GM21423 (cell line): ENCODE data around the gene GINM1.

Source experiments
- ATAC-seq: cut with Tn5 transposase; IDR thresholded peaks from one replicate; pipeline ENCODE4 v1.9.1; 2021; ENCODE audit warnings: mild to moderate bottlenecking, moderate library complexity; ENCODE audit not compliant: unreplicated experiment

GINM1 gene

DNA sequence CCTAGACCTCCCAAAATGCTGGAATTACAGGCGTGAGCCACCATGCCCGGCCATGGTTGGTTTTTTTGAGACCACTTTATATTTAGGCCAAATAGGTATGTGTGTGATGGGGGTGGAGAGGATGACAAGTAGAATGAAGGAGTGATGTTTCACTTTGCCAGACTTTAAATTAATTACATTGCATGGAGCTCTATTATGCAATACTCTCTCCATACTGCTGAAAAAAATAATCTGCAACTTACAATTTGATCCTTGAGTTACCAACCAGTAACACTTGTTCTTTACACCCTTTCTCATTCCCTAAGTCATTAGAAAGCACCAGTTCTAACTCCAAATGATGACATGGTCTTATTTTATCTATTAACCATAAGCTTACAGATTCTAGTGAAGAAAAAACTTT is 26.8 kb downstream of the GINM1 start:
- ATAC-seq = no peak

DNA sequence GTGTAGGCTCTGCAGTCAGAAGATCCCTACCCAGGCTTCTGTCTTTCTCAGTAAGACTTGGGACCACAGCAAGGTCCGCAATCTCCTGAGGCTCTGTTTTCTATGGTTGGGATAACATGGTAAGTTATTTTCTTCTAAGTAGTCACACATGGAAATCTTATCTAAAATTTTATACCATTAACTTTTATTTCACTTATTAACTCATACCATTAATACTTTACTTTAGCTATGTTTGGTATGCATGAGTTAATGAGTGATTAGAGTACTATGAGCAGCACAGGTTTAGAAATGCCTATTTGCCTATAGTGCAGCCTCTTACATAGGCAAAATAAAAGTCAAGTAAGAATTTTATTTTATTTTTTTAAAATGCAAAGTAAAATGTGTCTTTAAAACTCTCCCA is 27.2 kb downstream of the GINM1 start:
- ATAC-seq = no peak

DNA sequence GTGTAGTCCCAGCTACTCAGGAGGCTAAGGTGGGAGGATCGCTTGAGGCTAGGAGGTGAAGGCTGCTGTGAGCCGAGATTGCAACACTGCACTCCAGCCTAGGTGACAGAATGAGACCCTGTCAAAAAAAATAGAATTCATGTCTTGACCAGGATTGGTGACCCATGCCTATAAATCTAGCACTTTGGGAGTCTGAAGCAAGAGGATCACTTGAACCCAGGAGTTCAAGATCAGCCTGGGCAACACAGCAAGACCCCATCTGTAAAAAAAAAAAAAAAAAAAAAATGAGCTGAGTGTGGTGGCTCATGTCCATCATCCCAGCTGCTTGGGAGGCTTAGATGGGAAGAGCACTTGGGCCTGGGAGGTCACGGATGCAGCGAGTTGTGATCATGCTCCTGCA is 34.3 kb downstream of the GINM1 start:
- ATAC-seq = no peak

GRCh38 chr6:149608381-149608982 is 42.3 kb downstream of the GINM1 start:
- ATAC-seq = peak; percentile 73

- ATAC-seq = no peak
Measured at GRCh38 chr6:149614337-149614736, 48.2 kb downstream of the GINM1 start.

GRCh38 chr6:149615805-149616204 is 49.6 kb downstream of the GINM1 start:
- ATAC-seq = no peak

- no peak for ATAC-seq
Measured at GRCh38 chr6:149627672-149628071, 61.5 kb downstream of the GINM1 start.

- ATAC-seq = peak; percentile 80
Measured at GRCh38 chr6:149628875-149629510, 62.8 kb downstream of the GINM1 start.

GRCh38 chr6:149634315-149634714 is 68.1 kb downstream of the GINM1 start:
- ATAC-seq = no peak

DNA sequence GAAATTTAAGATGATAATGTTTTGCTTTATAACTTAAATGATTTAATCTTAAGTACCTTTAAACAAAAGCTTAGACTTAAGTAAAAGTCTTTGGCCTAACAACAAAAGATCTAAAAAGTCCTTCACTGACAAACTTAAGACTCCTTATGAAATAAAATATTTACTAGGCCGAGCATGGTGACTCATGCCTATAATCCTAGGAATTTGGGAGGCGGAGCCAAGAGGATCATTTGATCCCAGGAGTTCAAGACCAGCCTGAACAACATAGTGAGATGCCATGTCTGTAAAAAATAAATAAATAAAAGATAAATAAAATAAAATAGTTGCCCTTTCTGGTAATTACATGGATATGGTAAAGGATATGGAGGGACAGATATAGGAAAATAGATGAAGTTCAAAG is 69.9 kb downstream of the GINM1 start:
- ATAC-seq = no peak
